Endometrium (tissue), 2 donors: ENCODE results near the gene ATG16L1.
A peak's percentile ranks its signal among the peaks of the same experiment; 100 is the strongest.

Experiments used
- FAIRE-seq: peaks from 2 replicates; lab custom pipeline; 2012; peaks lifted over from hg19 to GRCh38; lab: Jason Lieb, UNC
- donor health status: control.
- donor health status: control.

Gene ATG16L1

GRCh38 chr2:233251306-233252116 is at the start of gene ATG16L1:
TSS of gene ATG16L1 (plus strand) at chr2:233251673. CDS start at chr2:233251828, 155 bp downstream.
- FAIRE-seq = peak; percentile 88

- no peak for FAIRE-seq
These were observed 48.9 kb upstream of the ATG16L1 start for GRCh38 chr2:233202531-233202944.

GRCh38 chr2:233203060-233203459 is 48.4 kb upstream of the ATG16L1 start:
- FAIRE-seq = no peak

- no peak for FAIRE-seq
These were observed 47.1 kb upstream of the ATG16L1 start for GRCh38 chr2:233204286-233204936.

GRCh38 chr2:233208382-233209116 is 42.9 kb upstream of the ATG16L1 start:
- no peak for FAIRE-seq

GRCh38 chr2:233209117-233209532 is 42.3 kb upstream of the ATG16L1 start:
- no peak for FAIRE-seq

- FAIRE-seq = no peak
These were observed 41.8 kb upstream of the ATG16L1 start for GRCh38 chr2:233209533-233210171.

- no peak for FAIRE-seq
These were observed 41.2 kb upstream of the ATG16L1 start for GRCh38 chr2:233210281-233210680.

GRCh38 chr2:233210843-233211547 is 40.5 kb upstream of the ATG16L1 start:
- FAIRE-seq = no peak

GRCh38 chr2:233211548-233211895 is 40.0 kb upstream of the ATG16L1 start:
- no peak for FAIRE-seq

- FAIRE-seq = no peak
These were observed 38.5 kb upstream of the ATG16L1 start for GRCh38 chr2:233213011-233213410.

- FAIRE-seq = no peak
These were observed 37.5 kb upstream of the ATG16L1 start for GRCh38 chr2:233213975-233214374.

GRCh38 chr2:233217892-233218377 is 33.5 kb upstream of the ATG16L1 start:
- no peak for FAIRE-seq

- FAIRE-seq = no peak
These were observed 32.6 kb upstream of the ATG16L1 start for GRCh38 chr2:233218836-233219235.

GRCh38 chr2:233219848-233220247 is 31.6 kb upstream of the ATG16L1 start:
- FAIRE-seq = no peak

GRCh38 chr2:233221378-233222063 is 30.0 kb upstream of the ATG16L1 start:
- no peak for FAIRE-seq

- FAIRE-seq = no peak
These were observed 28.2 kb upstream of the ATG16L1 start for GRCh38 chr2:233223059-233223894.

- FAIRE-seq = no peak
These were observed 26.0 kb upstream of the ATG16L1 start for GRCh38 chr2:233225230-233226068.

- no peak for FAIRE-seq
These were observed 24.9 kb upstream of the ATG16L1 start for GRCh38 chr2:233226511-233227031.
